ENCODE results near the gene C17orf67.
A peak's percentile ranks its signal among the peaks of the same experiment; 100 is the strongest.
"Not testable (repeated sequence)": the region's sequence is repeated elsewhere in the genome, so short reads cannot be mapped to it uniquely, and the experiment has no call there.

C17orf67 gene

GRCh38 chr17:56762988-56763387 is 70.7 kb downstream of the C17orf67 start:
- no peak for DNase-seq (ENCODE audit: low read depth, low spot score)
- no peak overlapping the region for H3K4me3 ChIP-seq (ENCODE audit: low read depth, low read length)
- POLR2A ChIA-PET, result no interaction called here
- CTCF ChIA-PET, result interaction anchor here (10.1 kb wide), 1 partner anchor 20 kb away, joined by 110 read pairs; no protein-coding TSS in a partner anchor
- TF ChIP-seq, protein P1, sequence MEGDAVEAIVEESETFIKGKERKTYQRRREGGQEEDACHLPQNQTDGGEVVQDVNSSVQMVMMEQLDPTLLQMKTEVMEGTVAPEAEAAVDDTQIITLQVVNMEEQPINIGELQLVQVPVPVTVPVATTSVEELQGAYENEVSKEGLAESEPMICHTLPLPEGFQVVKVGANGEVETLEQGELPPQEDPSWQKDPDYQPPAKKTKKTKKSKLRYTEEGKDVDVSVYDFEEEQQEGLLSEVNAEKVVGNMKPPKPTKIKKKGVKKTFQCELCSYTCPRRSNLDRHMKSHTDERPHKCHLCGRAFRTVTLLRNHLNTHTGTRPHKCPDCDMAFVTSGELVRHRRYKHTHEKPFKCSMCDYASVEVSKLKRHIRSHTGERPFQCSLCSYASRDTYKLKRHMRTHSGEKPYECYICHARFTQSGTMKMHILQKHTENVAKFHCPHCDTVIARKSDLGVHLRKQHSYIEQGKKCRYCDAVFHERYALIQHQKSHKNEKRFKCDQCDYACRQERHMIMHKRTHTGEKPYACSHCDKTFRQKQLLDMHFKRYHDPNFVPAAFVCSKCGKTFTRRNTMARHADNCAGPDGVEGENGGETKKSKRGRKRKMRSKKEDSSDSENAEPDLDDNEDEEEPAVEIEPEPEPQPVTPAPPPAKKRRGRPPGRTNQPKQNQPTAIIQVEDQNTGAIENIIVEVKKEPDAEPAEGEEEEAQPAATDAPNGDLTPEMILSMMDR (IDR thresholded peaks at IDR 0.05; ENCODE audit: insufficient read depth, low read length, missing control alignments), result no peak

DNA sequence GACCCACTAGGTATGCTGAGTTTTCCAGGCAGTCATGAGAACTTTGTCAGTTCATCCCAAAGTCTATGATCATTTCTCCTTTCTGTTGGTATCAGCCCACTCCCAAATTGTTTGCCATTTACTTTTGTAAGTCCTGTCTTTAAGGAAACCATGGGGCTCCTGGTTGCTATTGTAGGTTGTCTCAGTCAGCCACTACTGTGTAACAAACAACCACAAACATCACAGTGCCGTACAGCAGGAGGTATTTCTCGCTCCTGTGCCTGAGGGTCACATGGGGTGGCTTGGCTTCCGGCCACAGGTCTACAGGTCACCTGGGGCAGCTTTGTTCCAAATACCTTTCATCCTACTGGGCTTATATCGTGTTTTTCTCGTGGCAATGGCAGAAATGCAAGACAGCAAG is 71.6 kb downstream of the C17orf67 start:
- CTCF ChIA-PET, result no interaction called here
- TF ChIP-seq, protein P1 (IDR thresholded peaks at IDR 0.05; ENCODE audit: insufficient read depth, low read length, missing control alignments), result no peak
- POLR2A ChIA-PET, result no interaction called here
- no peak for DNase-seq (ENCODE audit: low read depth, low spot score)
- H3K4me3 ChIP-seq (ENCODE audit: low read depth, low read length), result no peak overlapping the region

DNA sequence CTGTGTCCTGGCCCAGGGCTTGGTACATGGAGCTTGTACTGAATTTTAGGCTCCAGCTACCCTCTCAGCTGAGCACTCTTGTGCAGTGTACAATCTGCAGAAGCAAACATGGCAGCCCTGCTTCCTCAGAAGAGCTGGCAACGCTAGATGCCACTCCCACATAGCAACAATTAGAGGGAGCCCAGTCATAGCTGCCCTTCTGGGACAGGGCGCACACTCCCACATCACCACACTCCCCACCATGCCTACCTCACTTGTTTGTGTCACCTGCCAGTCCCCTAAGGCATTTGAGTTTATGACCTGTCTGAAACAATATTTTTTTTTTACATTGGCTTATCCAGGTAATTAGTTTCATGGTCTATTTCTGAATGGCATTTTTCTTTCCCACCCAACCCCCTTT is 72.3 kb downstream of the C17orf67 start:
- POLR2A ChIA-PET, result no interaction called here
- no peak for DNase-seq (ENCODE audit: low read depth, low spot score)
- H3K4me3 ChIP-seq (ENCODE audit: low read depth, low read length), result no peak overlapping the region
- TF ChIP-seq, protein P1 (IDR thresholded peaks at IDR 0.05; ENCODE audit: insufficient read depth, low read length, missing control alignments), result no peak
- CTCF ChIA-PET, result interaction anchor here (1.3 to 1.9 kb wide), 2 partner anchors 18 to 46 kb away, joined by 3 to 11 read pairs; no protein-coding TSS in a partner anchor

- DNase-seq (ENCODE audit: low read depth, low spot score); POLR2A ChIA-PET; H3K4me3 ChIP-seq (ENCODE audit: low read depth, low read length); CTCF ChIA-PET: not testable (repeated sequence)
These were observed 76.1 kb downstream of the C17orf67 start for GRCh38 chr17:56757611-56758010.

GRCh38 chr17:56756536-56756935 is 77.2 kb downstream of the C17orf67 start:
- no peak overlapping the region for H3K4me3 ChIP-seq (ENCODE audit: low read depth, low read length)
- DNase-seq (ENCODE audit: low read depth, low spot score), result peak; percentile 93
- TF ChIP-seq, protein P1 (IDR thresholded peaks at IDR 0.05; ENCODE audit: insufficient read depth, low read length, missing control alignments), result no peak
- POLR2A ChIA-PET, result interaction anchor here (1.2 kb wide), 1 partner anchor 75 kb away, joined by 4 read pairs; no protein-coding TSS in a partner anchor
- CTCF ChIA-PET, result interaction anchor here (0.6 to 3.8 kb wide), 2 partner anchors 19 to 23 kb away, joined by 3 to 22 read pairs; no protein-coding TSS in a partner anchor

DNA sequence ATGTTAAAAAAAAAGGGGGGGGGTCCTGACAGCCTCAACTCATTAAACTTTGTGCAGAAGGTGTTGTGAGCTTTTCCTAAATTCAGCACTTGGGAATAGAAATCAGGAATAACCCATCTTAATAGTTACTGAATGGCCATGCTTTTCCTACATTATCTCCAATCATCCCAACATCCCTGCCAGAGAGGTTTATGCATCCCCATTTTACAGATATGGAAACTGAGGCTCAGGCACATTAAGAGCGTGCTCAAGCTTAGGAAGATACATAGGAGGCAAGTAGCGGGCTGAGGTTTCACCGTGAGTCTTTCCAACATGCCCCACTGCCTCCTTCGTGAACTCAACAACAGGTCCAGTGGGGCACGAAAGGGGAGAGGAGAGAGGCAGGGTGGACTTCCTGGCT is 78.4 kb downstream of the C17orf67 start:
- POLR2A ChIA-PET, result no interaction called here
- DNase-seq (ENCODE audit: low read depth, low spot score), result no peak
- TF ChIP-seq, protein P1 (IDR thresholded peaks at IDR 0.05; ENCODE audit: insufficient read depth, low read length, missing control alignments), result no peak
- CTCF ChIA-PET, result interaction anchor here (1.2 to 3.8 kb wide), 4 partner anchors 25 to 162 kb away, joined by 4 to 22 read pairs (median 4); partner anchors contain the start of gene NOG
- H3K4me3 ChIP-seq (ENCODE audit: low read depth, low read length), result no peak overlapping the region
